ENCODE measurements around the gene USP21.

- TF ChIP-seq EP300 (IDR thresholded peaks at IDR 0.05) (no peak), POLR2A (IDR thresholded peaks at IDR 0.05) (no peak)
- TF ChIP-seq, protein P1, sequence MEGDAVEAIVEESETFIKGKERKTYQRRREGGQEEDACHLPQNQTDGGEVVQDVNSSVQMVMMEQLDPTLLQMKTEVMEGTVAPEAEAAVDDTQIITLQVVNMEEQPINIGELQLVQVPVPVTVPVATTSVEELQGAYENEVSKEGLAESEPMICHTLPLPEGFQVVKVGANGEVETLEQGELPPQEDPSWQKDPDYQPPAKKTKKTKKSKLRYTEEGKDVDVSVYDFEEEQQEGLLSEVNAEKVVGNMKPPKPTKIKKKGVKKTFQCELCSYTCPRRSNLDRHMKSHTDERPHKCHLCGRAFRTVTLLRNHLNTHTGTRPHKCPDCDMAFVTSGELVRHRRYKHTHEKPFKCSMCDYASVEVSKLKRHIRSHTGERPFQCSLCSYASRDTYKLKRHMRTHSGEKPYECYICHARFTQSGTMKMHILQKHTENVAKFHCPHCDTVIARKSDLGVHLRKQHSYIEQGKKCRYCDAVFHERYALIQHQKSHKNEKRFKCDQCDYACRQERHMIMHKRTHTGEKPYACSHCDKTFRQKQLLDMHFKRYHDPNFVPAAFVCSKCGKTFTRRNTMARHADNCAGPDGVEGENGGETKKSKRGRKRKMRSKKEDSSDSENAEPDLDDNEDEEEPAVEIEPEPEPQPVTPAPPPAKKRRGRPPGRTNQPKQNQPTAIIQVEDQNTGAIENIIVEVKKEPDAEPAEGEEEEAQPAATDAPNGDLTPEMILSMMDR (IDR thresholded peaks at IDR 0.05): no peak
These were observed 28.0 kb downstream of the USP21 start for GRCh38 chr1:161187311-161187710.
